Spleen (tissue), 11 donors: ENCODE results near the gene ITGB4. TPM values are rescaled to one million over a fixed set of nuclear protein-coding genes. Genes with fewer than 3 reads are reported as not detected.

Experiments used
- DNase-seq: peaks from one replicate; pipeline ENCODE4 v3.0.0-alpha.2; 2020
- H3K27ac ChIP-seq, 8 donors: fragments of 200-600 bp; sonication (generic) in 7 of 8; 1 replicate in 4 of 8; 2 replicates in 4 of 8; pipeline versions ENCODE4 v1.5.0 to v1.8.0; 2016 to 2021; ENCODE audit warnings: inconsistent platforms in 4 of 8, mild to moderate bottlenecking in 4 of 8, moderate library complexity in 1 of 8
- H3K27me3 ChIP-seq, 7 donors: fragments of 200-600 bp; sonication (generic) in 6 of 7; replicated peaks in 1 of 7; 1 replicate in 4 of 7; 2 replicates in 3 of 7; pipeline versions ENCODE4 v1.5.0 to v1.8.0; 2016 to 2021; ENCODE audit warnings: inconsistent platforms in 3 of 7, mild to moderate bottlenecking in 1 of 7
- H3K36me3 ChIP-seq, 6 donors: fragments of 200-600 bp; sonication (generic) in 5 of 6; 1 replicate in 4 of 6; 2 replicates in 2 of 6; pipeline versions ENCODE4 v1.5.0 to v1.8.0; 2016 to 2021; ENCODE audit warnings: inconsistent platforms in 2 of 6
- H3K4me1 ChIP-seq, 6 donors: fragments of 200-600 bp; sonication (generic) in 5 of 6; 1 replicate in 3 of 6; 2 replicates in 3 of 6; pipeline versions ENCODE4 v1.5.0 to v1.8.0; 2016 to 2021; ENCODE audit warnings: inconsistent platforms in 3 of 6
- H3K4me3 ChIP-seq, 8 donors: fragments of 200-600 bp; sonication (generic) in 7 of 8; 1 replicate in 4 of 8; 2 replicates in 4 of 8; pipeline versions ENCODE4 v1.5.0 to v1.8.0; 2016 to 2021; ENCODE audit warnings: inconsistent platforms in 4 of 8, mild to moderate bottlenecking in 4 of 8, moderate library complexity in 2 of 8
- H3K9me3 ChIP-seq, 8 donors: fragments of 200-600 bp; sonication (generic) in 7 of 8; 1 replicate in 4 of 8; 2 replicates in 4 of 8; pipeline versions ENCODE4 v1.5.0 to v1.8.0; 2016 to 2021; ENCODE audit warnings: inconsistent platforms in 4 of 8
- CTCF ChIP-seq, 11 experiments: fragments of 200-600 bp in 7 of 11; fragments of 450-650 bp in 4 of 11; sonication (generic) in 4 of 11; IDR thresholded peaks in 8 of 11; conservative IDR thresholded peaks in 3 of 11; 1 replicate in 7 of 11; 2 replicates in 4 of 11; pipeline versions ENCODE4 v1.4.0 to v1.8.0; 2016 to 2021; ENCODE audit warnings: antibody characterized with exemption in 11 of 11, inconsistent platforms in 4 of 11, mild to moderate bottlenecking in 1 of 11
- POLR2A ChIP-seq, 3 donors: fragments of 450-650 bp; IDR thresholded peaks; one replicate each; pipeline ENCODE4 v1.5.1; 2017; ENCODE audit warnings: antibody characterized with exemption in 3 of 3, mild to moderate bottlenecking in 1 of 3
- POLR2AphosphoS5 ChIP-seq, 3 donors: sonication (generic); formaldehyde crosslinking; IDR thresholded peaks; one replicate each; pipeline ENCODE4 v1.5.1; 2017; ENCODE audit warnings: antibody characterized with exemption in 3 of 3
- WGBS, 5 donors: extraction: QIAGEN DNeasy Blood & Tissue Kit in 3 of 5; methylation state at CpG; one replicate each; pipeline versions ENCODE4 v1.1.5 to v1.1.7; 2013 to 2018; 5-methylcytosine and 5-hydroxymethylcytosine counted together
- intact Hi-C: fragments of 100-400 bp; cut with DNase I; formaldehyde crosslinking; loops from one replicate; pipeline ENCODE4 v1.15.0; 2023; ENCODE audit warnings: low total_unique reads
- microRNA-seq, 3 donors: library from miRNA; unstranded; fragments of <30 nt; microRNA quantifications; one replicate each; pipeline versions ENCODE4 to v1.1.0, GENCODE V29; 2019 to 2020
- polyA plus RNA-seq, 3 donors: library from polyadenylated mRNA; stranded (reverse); fragments of 200-250 nt; gene quantifications; one replicate each; pipeline ENCODE4 v1.2.1, GENCODE V29; 2013
- total RNA-seq, 7 donors: library from RNA; depleted of rRNA in 3 of 7; stranded (reverse); fragments of >200 nt in 3 of 7; fragmentation: NEBNext Ultra II Directional in 4 of 7; extraction: Animal tissue kit (Norgen Biotek cat#: 25700) in 4 of 7; gene quantifications; one replicate each; pipeline versions ENCODE4 v1.1.0 to v1.2.1, GENCODE V29; 2016 to 2021
- donor health status: healthy with polysubstance abuse.
- donor health status: DM: no; HTN: no; CAD: no; lungs with moderate emphysema.
- donor health status: DM: no; HTN: no; CAD: no.
- donor health status: Bipolar disorder and iron deficiency.
- donor health status: healthy.
- donor health status: DM: no; HTN: no; CAD: no.
- donor health status: DM: yes; HTN: yes; CAD: no.

ITGB4 gene
- total and polyA plus RNA-seq, 10 donors = 16.6 to 205 (median 82.6) TPM

- TF ChIP-seq CTCF (IDR thresholded peaks at IDR 0.05 in 8 of 11, conservative IDR thresholded peaks at IDR 0.05 in 3 of 11) (no peak), POLR2AphosphoS5 (IDR thresholded peaks at IDR 0.05) (no peak), POLR2A (IDR thresholded peaks at IDR 0.05) (no peak)
- Histone ChIP-seq H3K9me3 (no peaks in the 10 kb centered on the region), H3K27me3 (no peaks in the 10 kb centered on the region), H3K27ac (no peak overlapping the region), H3K4me3 (no peak overlapping the region), H3K36me3 (peaks cover 0 to 40% (median 29%) of the 10 kb centered on the region in 6 donors), H3K4me1 (peaks cover 0 to 38% (median 15%) of the 10 kb centered on the region in 6 donors)
- peak; percentile 35 for DNase-seq
- intact Hi-C loops = no loop called here
- 85 to 92% (median 88%) methylated on average over 4 of the region's 4 CpGs for WGBS, 5 donors
These were observed 85.7 kb downstream of the ITGB4 start for GRCh38 chr17:75806822-75807500.

Small RNAs within 50 kb of the gene (microRNA-seq; reads per million reads assigned to microRNA genes)
- 0.28 to 2.1 (median 0.72) reads per million in 3 donors for gene MIR4738

Other genes starting within 250 kb of the ITGB4 start
- gene CASKIN2, start 205.9 kb upstream of the ITGB4 start, total RNA-seq = 100 to 1,000 TPM in 3 of 7 donors, 10 to 100 TPM in 4; 33.5 to 135 (median 51.1) TPM
- gene CASKIN2, start 205.9 kb upstream of the ITGB4 start, polyA plus RNA-seq = 10 to 100 TPM in 1 of 3 donors, 1 to 10 TPM in 2; 4.7 to 27.8 (median 6.2) TPM
- gene TSEN54, start 204.9 kb upstream of the ITGB4 start, total RNA-seq = 10 to 100 TPM; 31.0 to 58.1 (median 35.4) TPM
- 10 to 100 TPM; 40.8 to 87.8 (median 68.9) TPM for gene TSEN54, start 204.9 kb upstream of the ITGB4 start, polyA plus RNA-seq
- gene LLGL2, start 195.8 kb upstream of the ITGB4 start, total RNA-seq = 10 to 100 TPM; 44.0 to 97.8 (median 75.1) TPM
- gene LLGL2, start 195.8 kb upstream of the ITGB4 start, polyA plus RNA-seq = 100 to 1,000 TPM in 1 of 3 donors, 10 to 100 TPM in 2; 28.6 to 153 (median 92.6) TPM
- gene MYO15B, start 133.7 kb upstream of the ITGB4 start, total RNA-seq = 100 to 1,000 TPM; 203 to 569 (median 292) TPM
- 100 to 1,000 TPM; 123 to 551 (median 402) TPM for gene MYO15B, start 133.7 kb upstream of the ITGB4 start, polyA plus RNA-seq
- 1 to 10 TPM; 2.1 to 5.1 (median 3.4) TPM for gene SMIM5, start 88.0 kb upstream of the ITGB4 start, total RNA-seq
- gene SMIM5, start 88.0 kb upstream of the ITGB4 start, polyA plus RNA-seq = 1 to 10 TPM; 3.0 to 4.7 (median 4.7) TPM
- gene RECQL5, start 54.3 kb upstream of the ITGB4 start, total RNA-seq = 10 to 100 TPM; 25.7 to 51.0 (median 37.6) TPM
- gene RECQL5, start 54.3 kb upstream of the ITGB4 start, polyA plus RNA-seq = 10 to 100 TPM; 28.2 to 48.8 (median 47.4) TPM
- 100 to 1,000 TPM in 3 of 7 donors, 10 to 100 TPM in 4; 71.6 to 110 (median 82.1) TPM for gene SAP30BP, start 54.1 kb upstream of the ITGB4 start, total RNA-seq
- gene SAP30BP, start 54.1 kb upstream of the ITGB4 start, polyA plus RNA-seq = 10 to 100 TPM; 53.8 to 76.7 (median 70.4) TPM
- 10 to 100 TPM; 23.5 to 45.1 (median 33.5) TPM for gene GALK1, start 43.7 kb downstream of the ITGB4 start, total RNA-seq
- gene GALK1, start 43.7 kb downstream of the ITGB4 start, polyA plus RNA-seq = 10 to 100 TPM; 34.2 to 45.9 (median 37.0) TPM
- gene UNK, start 63.3 kb downstream of the ITGB4 start, total RNA-seq = 10 to 100 TPM; 35.4 to 53.8 (median 48.6) TPM
- 10 to 100 TPM; 19.0 to 41.9 (median 25.8) TPM for gene UNK, start 63.3 kb downstream of the ITGB4 start, polyA plus RNA-seq
- gene UNC13D, start 122.9 kb downstream of the ITGB4 start, total RNA-seq = 100 to 1,000 TPM in 6 of 7 donors, 10 to 100 TPM in 1; 87.1 to 187 (median 129) TPM
- 10 to 100 TPM; 36.4 to 86.1 (median 53.0) TPM for gene UNC13D, start 122.9 kb downstream of the ITGB4 start, polyA plus RNA-seq
- 100 to 1,000 TPM in 4 of 7 donors, 10 to 100 TPM in 3; 46.7 to 144 (median 125) TPM for gene WBP2, start 133.9 kb downstream of the ITGB4 start, total RNA-seq
- 100 to 1,000 TPM in 1 of 3 donors, 10 to 100 TPM in 2; 70.2 to 104 (median 74.1) TPM for gene WBP2, start 133.9 kb downstream of the ITGB4 start, polyA plus RNA-seq
- 10 to 100 TPM; 30.8 to 73.8 (median 38.5) TPM for gene TRIM47, start 157.1 kb downstream of the ITGB4 start, total RNA-seq
- 10 to 100 TPM; 28.1 to 42.0 (median 28.4) TPM for gene TRIM47, start 157.1 kb downstream of the ITGB4 start, polyA plus RNA-seq
- 10 to 100 TPM; 20.0 to 26.5 (median 23.5) TPM for gene TRIM65, start 175.5 kb downstream of the ITGB4 start, total RNA-seq
- 10 to 100 TPM in 2 of 3 donors, 1 to 10 TPM in 1; 9.0 to 28.2 (median 11.6) TPM for gene TRIM65, start 175.5 kb downstream of the ITGB4 start, polyA plus RNA-seq
- gene MRPL38, start 183.4 kb downstream of the ITGB4 start, total RNA-seq = 10 to 100 TPM; 40.1 to 90.6 (median 74.7) TPM
- gene MRPL38, start 183.4 kb downstream of the ITGB4 start, polyA plus RNA-seq = 10 to 100 TPM; 59.3 to 90.3 (median 80.8) TPM
- gene FBF1, start 219.6 kb downstream of the ITGB4 start, total RNA-seq = 10 to 100 TPM in 4 of 7 donors, 1 to 10 TPM in 3; 7.7 to 16.0 (median 10.3) TPM
- gene FBF1, start 219.6 kb downstream of the ITGB4 start, polyA plus RNA-seq = 10 to 100 TPM in 1 of 3 donors, 1 to 10 TPM in 2; 5.2 to 14.4 (median 7.3) TPM